ENCODE measurements around the gene NFASC. TPM values are rescaled to one million over a fixed set of nuclear protein-coding genes. Genes with fewer than 3 reads are reported as not detected.
A peak's percentile ranks its signal among the peaks of the same experiment; 100 is the strongest.

Gene NFASC
- polyA plus RNA-seq, 1 donor from 2014 or later = 0.50 TPM

DNA sequence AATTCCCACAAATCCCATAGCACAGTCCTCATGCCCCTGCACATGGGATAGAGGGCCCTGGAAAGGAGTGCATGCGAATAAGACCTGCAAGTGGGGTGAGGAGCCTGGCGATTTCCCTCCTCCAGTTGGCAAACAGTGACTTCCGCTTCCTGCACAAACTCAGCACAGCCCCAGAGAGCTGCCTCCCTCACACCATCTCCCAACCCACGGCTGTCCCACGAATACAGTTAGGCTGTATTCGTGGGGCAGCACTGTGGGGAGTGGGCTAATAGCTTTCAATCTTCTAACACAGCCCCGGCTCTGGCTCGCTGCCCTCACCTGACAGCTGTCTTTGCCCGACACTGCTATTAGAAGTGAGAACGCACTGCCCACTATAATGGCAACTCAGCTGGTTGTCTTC, 144.1 kb downstream of the NFASC start:
- no peaks in the 10 kb centered on the region for H3K4me1 Mint-ChIP-seq
- no peak overlapping the region for H3K27ac Mint-ChIP-seq
- peak overlapping the region in 1 of 4 donors; percentile 7 for H3K4me3 Mint-ChIP-seq
- no peaks in the 10 kb centered on the region for H3K9me3 Mint-ChIP-seq
- H3K36me3 Mint-ChIP-seq = no peaks in the 10 kb centered on the region
- H3K27me3 Mint-ChIP-seq = peaks cover 3% of the 10 kb centered on the region

DNA sequence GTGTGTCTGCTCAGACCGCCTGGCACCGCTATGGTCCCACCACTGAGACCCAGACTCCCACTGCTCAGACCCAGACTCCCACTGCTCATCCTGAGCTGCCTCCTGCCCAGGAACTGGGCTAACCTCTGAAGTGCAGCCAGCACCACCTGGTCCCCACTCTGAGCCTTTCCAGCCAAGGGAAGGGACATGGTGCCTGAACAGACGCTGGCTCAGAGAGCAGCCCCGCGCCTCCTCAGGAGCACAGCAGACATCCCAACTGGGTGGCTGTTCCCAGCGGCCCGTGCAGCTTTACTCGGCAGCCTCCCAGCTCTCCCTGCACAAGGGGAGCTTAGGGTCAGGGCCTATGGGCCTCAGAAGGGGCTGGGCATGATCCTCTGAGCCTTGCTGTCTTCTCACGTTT, 144.6 kb downstream of the NFASC start:
- no peak overlapping the region for H3K4me3 Mint-ChIP-seq
- H3K27ac Mint-ChIP-seq = no peak overlapping the region
- H3K36me3 Mint-ChIP-seq = no peaks in the 10 kb centered on the region
- H3K4me1 Mint-ChIP-seq = no peaks in the 10 kb centered on the region
- H3K9me3 Mint-ChIP-seq = no peaks in the 10 kb centered on the region
- peaks cover 8% of the 10 kb centered on the region for H3K27me3 Mint-ChIP-seq

DNA sequence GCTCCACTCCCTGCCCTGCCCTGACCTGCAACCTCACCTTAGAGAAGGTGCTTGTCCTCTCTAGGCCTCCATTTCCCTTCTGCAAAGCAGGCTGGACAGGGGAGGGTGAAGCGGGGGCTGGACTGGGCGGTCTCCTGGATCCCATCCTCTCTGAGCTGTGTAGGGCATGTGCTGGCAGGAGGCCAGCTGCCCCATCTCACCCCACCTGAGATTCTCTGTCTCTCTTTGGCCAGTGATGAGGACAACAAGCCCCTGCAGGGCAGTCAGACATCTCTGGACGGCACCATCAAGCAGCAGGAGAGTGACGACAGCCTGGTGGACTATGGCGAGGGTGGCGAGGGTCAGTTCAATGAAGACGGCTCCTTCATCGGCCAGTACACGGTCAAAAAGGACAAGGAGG, 145.4 kb downstream of the NFASC start:
- Mint-ChIP-seq H3K27me3 (peaks cover 12% of the 10 kb centered on the region), H3K27ac (no peak overlapping the region), H3K9me3 (no peaks in the 10 kb centered on the region), H3K4me3 (no peak overlapping the region), H3K36me3 (no peaks in the 10 kb centered on the region), H3K4me1 (no peaks in the 10 kb centered on the region)

DNA sequence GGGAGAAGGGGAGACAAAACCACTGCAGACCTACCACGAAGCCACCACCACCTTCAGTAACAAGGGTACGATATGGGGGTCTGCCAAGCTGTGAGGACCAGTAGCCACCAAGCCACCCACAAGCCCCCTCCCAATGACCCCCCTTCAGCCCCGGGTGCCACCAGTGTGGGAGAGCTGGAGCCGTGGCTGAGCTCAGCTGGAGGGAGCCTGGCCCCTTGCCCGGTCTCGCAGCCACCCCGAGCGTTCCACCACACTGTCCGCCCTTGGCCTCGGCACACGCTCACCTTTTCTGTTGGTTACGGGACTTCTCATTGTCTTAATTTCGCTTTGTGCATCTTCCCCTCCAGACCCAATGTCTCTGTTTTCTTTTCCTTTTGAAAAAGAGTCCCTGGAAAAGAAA, 145.9 kb downstream of the NFASC start:
- Mint-ChIP-seq H3K4me1 (no peaks in the 10 kb centered on the region), H3K9me3 (no peaks in the 10 kb centered on the region), H3K4me3 (no peak overlapping the region), H3K36me3 (no peaks in the 10 kb centered on the region), H3K27ac (no peak overlapping the region), H3K27me3 (peaks cover 12% of the 10 kb centered on the region)

DNA sequence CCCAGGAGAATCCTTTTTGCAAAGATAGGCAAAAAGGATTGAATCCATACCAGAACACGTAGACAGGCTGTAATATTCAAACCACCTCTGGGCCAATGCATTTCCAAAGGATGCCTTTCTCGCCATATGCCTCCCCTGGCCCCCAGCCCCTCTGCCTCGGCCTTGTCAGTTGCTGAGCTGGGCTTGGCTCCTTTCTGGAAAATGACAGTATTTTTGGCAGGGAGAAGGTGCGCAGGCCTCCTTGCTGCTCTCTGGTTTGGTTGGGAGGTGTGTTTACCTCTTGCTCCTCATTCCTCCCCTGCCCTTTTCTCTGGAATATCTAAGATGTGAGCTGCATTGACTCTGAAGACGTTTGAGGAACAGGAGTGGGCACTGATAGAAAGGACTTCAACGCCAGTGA, 146.3 kb downstream of the NFASC start:
- H3K4me3 Mint-ChIP-seq = no peak overlapping the region
- no peaks in the 10 kb centered on the region for H3K36me3 Mint-ChIP-seq
- peaks cover 12% of the 10 kb centered on the region for H3K27me3 Mint-ChIP-seq
- no peak overlapping the region for H3K27ac Mint-ChIP-seq
- no peaks in the 10 kb centered on the region for H3K9me3 Mint-ChIP-seq
- H3K4me1 Mint-ChIP-seq = no peaks in the 10 kb centered on the region

DNA sequence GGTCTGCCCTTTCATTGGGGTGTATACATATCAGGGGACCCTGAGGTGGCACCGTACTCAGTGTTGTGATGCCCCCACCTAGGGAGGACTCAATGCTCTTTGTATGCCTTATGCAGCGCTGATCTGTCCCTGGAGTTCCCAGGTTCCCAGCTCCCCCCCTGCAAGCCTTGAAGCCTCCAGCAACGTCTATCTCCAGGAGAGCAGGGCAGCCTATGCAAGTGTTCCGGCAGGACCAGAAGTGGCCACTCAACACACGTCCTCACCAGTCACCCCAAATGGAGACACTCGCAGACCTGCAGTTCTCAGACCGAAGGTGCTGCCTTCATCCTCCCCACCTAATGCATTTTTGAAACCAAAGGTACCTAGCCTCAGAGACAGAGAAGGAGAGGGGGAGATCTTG, 147.1 kb downstream of the NFASC start:
- H3K36me3 Mint-ChIP-seq = no peaks in the 10 kb centered on the region
- no peaks in the 10 kb centered on the region for H3K4me1 Mint-ChIP-seq
- peaks cover 9% of the 10 kb centered on the region for H3K27me3 Mint-ChIP-seq
- no peaks in the 10 kb centered on the region for H3K9me3 Mint-ChIP-seq
- no peak overlapping the region for H3K27ac Mint-ChIP-seq
- H3K4me3 Mint-ChIP-seq = no peak overlapping the region

DNA sequence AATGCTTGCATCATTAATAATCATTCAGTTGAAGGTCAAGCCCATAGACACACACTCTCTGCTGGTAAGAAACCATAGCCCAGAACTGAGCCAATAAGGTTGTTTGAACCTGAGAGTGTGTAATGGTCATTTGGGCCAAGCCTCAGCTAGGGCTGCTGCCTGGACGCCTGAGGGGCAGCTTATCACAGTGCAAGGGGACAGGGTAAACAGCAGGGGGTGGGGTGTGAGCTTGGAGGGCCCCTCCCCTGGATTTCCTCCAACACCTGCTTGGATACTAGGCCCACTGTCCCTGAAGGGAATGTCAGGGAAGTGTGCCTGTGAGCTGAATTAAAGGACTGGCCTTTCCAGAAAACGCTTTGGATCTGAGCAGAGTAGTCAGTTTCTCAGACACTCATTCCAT, 147.7 kb downstream of the NFASC start:
- Mint-ChIP-seq H3K27me3 (peaks cover 9% of the 10 kb centered on the region), H3K4me1 (no peaks in the 10 kb centered on the region), H3K36me3 (no peaks in the 10 kb centered on the region), H3K9me3 (no peaks in the 10 kb centered on the region), H3K27ac (no peak overlapping the region), H3K4me3 (no peak overlapping the region)

DNA sequence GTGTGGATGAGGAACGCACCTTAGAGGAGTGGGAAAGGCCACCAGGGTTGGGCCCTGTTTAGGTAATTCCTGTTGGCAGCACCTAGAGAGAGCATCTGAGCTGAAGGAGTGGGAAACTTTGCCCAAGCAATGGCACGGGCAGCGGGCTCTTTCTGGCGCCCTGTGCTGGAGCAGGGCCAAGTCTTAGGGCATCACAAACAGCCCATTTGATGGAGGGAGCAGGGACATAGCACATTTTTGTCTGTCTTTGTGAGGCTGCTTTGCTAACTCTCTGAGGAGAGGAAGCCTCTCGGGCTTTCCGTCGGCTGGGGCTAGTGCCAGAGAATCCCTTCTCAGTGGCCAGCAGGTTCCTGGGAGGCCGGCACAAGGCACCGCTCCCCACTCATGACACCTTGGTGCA, 149.8 kb downstream of the NFASC start:
- no peak overlapping the region for H3K27ac Mint-ChIP-seq
- H3K27me3 Mint-ChIP-seq = peaks cover 9% of the 10 kb centered on the region
- H3K9me3 Mint-ChIP-seq = no peaks in the 10 kb centered on the region
- H3K4me1 Mint-ChIP-seq = peaks cover 0 to 1% (median 0%) of the 10 kb centered on the region in 3 donors
- H3K4me3 Mint-ChIP-seq = no peak overlapping the region
- no peaks in the 10 kb centered on the region for H3K36me3 Mint-ChIP-seq

DNA sequence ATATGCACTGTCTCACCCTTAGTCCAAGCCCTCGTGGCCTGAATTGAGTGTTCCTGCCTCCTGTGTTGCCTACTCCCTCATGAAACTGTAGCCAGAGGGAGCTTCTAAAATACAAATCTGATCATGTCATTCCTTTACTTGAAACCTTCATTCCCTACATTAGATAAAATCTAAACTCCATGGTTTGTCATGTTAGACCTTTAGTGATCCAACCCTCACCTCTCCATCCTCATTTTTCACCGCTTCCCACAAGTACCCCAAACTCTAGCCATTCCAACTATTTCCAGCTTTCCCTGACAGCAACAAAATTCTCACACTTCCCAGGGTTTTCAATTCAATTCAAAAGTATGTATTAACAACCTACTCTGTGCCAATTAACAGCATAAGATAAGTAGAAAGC, 154.0 kb downstream of the NFASC start:
- H3K4me3 Mint-ChIP-seq = no peak overlapping the region
- H3K36me3 Mint-ChIP-seq = no peaks in the 10 kb centered on the region
- peaks cover 13% of the 10 kb centered on the region for H3K27me3 Mint-ChIP-seq
- no peaks in the 10 kb centered on the region for H3K9me3 Mint-ChIP-seq
- H3K4me1 Mint-ChIP-seq = peaks cover 0 to 1% (median 0%) of the 10 kb centered on the region in 3 donors
- H3K27ac Mint-ChIP-seq = no peak overlapping the region

DNA sequence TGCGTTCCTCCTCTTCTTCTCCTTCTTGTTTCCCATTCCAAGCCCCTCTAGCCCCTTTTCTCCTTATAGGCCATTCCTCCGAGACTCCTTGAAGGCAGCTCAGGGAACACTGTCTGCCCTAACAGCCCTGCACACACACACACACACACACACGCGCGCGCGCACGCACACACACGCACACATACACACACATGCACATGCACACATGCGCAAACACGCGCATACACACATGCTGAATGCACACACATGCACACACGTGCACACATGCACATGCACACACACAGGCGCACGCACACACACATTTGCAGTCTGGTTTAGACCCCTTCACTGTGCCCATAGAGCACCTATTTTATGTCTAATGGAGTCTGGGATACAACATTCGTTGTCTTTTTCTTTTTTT, 154.6 kb downstream of the NFASC start:
- no peaks in the 10 kb centered on the region for H3K9me3 Mint-ChIP-seq
- peaks cover 0 to 1% (median 0%) of the 10 kb centered on the region in 3 donors for H3K4me1 Mint-ChIP-seq
- no peak overlapping the region for H3K4me3 Mint-ChIP-seq
- H3K36me3 Mint-ChIP-seq = no peaks in the 10 kb centered on the region
- peaks cover 13% of the 10 kb centered on the region for H3K27me3 Mint-ChIP-seq
- H3K27ac Mint-ChIP-seq = no peak overlapping the region

DNA sequence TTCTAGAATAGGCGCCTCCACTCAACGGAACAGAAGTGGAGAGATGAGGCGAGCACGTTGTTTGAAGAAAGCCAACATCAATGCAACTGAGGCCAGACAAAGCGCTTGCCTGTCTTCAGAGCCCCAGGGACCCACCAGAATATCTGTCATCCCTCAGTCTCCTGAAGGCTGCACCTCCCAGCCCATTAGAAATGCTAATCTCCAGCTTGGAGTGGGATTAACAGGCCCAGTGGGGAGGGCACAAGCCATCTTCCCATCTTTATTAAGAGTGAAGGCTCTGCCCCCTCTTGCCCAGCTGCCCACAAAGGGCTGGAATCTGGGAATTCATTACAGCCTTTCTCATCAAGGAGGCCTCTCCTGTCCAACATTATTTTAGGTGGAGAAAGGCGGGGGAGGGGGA, 155.5 kb downstream of the NFASC start:
- H3K9me3 Mint-ChIP-seq = no peaks in the 10 kb centered on the region
- no peak overlapping the region for H3K4me3 Mint-ChIP-seq
- H3K4me1 Mint-ChIP-seq = peaks cover 0 to 1% (median 0%) of the 10 kb centered on the region in 3 donors
- H3K27me3 Mint-ChIP-seq = peaks cover 10% of the 10 kb centered on the region
- no peak overlapping the region for H3K27ac Mint-ChIP-seq
- no peaks in the 10 kb centered on the region for H3K36me3 Mint-ChIP-seq

DNA sequence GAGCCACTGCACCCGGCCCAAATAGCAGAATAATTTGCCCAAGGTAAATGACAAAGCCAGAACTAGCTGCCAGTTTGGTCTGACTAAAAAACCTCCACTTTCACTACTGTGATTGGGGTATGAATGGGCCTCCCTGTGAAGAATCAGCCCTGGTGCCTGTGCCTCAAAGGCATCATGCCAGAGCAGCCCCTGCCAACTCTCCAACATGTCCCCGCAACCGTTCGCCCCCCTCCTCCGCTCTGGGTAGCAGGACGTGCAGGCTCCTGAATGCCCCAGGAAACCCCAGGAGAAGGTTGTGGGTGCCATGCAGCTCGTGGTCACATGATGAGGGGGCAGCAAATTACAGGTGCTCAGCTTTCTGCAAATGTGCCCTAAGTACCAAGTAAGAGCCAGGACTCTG, 157.7 kb downstream of the NFASC start:
- Mint-ChIP-seq H3K36me3 (no peaks in the 10 kb centered on the region), H3K4me3 (no peak overlapping the region), H3K27me3 (peaks cover 13% of the 10 kb centered on the region), H3K4me1 (peaks cover 0 to 1% (median 0%) of the 10 kb centered on the region in 3 donors), H3K9me3 (no peaks in the 10 kb centered on the region), H3K27ac (no peak overlapping the region)

DNA sequence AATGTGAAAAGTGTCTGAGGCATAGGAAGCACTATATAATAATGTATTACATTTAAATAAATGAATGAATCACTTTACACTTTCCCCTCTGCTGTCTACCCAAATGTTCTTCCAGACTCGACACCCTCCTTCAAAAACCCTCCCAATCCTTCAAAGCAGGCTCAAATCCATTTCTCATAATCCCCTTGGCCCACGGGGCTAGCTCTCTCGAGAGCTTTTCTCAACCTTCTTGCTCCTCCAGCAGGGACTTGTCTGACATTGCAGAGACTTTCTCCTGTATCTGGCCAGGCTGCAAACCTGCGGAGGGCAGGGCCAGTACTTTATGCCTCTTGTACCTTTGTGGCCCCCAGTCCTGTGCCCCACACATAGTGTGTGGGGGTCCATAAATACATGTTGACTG, 158.3 kb downstream of the NFASC start:
- peaks cover 0 to 1% (median 0%) of the 10 kb centered on the region in 3 donors for H3K4me1 Mint-ChIP-seq
- H3K9me3 Mint-ChIP-seq = no peaks in the 10 kb centered on the region
- H3K27me3 Mint-ChIP-seq = peaks cover 13% of the 10 kb centered on the region
- H3K36me3 Mint-ChIP-seq = no peaks in the 10 kb centered on the region
- H3K27ac Mint-ChIP-seq = no peak overlapping the region
- H3K4me3 Mint-ChIP-seq = no peak overlapping the region

DNA sequence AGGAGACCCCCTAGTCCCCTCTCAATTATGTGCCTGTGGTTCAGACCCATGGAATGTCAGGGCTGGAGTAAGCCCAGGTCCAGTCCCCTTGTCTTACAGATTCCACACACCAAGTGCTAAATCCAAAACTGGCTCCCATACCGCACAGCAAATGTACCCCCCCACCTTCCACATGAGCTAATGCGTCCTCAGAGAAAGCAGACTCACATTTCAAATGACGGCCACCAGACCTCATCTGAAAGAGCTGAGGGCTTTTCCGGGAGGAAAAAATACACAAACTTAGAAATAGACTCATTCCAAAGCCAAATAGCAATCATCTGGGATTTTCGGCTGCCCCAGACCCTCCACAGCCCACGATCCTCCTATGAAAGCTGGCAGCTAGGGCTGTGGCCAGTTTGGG, 159.6 kb downstream of the NFASC start:
- Mint-ChIP-seq H3K36me3 (no peaks in the 10 kb centered on the region), H3K27me3 (peaks cover 13% of the 10 kb centered on the region), H3K4me1 (peaks cover 0 to under 1% (median 0%) of the 10 kb centered on the region in 3 donors), H3K4me3 (no peak overlapping the region), H3K9me3 (peaks cover 0 to 2% (median 0%) of the 10 kb centered on the region in 3 donors), H3K27ac (no peak overlapping the region)

DNA sequence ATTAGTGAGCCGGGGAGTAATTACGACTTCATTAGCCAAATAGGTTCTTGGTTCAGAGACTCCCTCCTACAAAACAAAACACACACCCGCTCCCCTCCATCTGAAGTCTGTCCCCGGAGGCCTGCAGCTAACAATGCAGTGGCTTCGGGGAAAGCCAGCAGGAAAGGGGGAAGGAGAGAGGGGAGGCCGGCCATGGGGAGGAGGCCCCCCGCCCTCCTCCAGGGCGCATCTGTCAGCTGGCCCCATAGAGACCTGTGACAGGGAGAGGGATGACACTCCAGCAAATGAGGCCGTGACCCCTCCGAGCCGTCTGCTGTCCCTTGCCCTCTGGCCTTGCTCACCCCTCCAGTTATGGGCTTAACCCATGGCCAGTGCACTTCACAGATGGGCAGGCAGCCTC, 160.2 kb downstream of the NFASC start:
- H3K27ac Mint-ChIP-seq = no peak overlapping the region
- H3K4me1 Mint-ChIP-seq = no peaks in the 10 kb centered on the region

DNA sequence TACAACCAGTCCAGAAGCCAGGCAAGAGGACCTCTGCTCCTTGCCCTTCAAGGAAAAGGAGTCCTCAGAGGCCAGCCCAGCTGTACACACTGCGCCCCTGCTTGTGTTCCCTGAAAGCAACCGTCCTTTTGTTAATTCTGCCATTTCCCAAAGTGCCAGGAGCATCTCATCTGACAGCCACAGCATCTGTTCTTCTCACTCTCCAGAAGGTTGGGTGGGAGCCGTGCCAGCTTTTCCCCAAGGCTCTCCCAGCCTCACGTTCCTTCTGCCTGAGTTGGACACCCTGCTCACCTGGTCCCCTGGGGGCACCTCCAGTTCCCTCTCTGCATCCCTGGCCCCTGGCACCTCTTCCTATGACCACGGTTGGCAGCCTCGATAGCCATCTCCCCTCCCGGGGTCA, 161.8 kb downstream of the NFASC start:
- Mint-ChIP-seq H3K36me3 (no peaks in the 10 kb centered on the region), H3K4me3 (no peak overlapping the region)

More for the DNA sequence above, 160.2 kb downstream of the NFASC start:
- Mint-ChIP-seq H3K36me3 (no peaks in the 10 kb centered on the region), H3K4me3 (no peak overlapping the region), H3K9me3 (peaks cover 2 to 7% (median 3%) of the 10 kb centered on the region in 3 donors), H3K27me3 (peaks cover 10% of the 10 kb centered on the region)

DNA sequence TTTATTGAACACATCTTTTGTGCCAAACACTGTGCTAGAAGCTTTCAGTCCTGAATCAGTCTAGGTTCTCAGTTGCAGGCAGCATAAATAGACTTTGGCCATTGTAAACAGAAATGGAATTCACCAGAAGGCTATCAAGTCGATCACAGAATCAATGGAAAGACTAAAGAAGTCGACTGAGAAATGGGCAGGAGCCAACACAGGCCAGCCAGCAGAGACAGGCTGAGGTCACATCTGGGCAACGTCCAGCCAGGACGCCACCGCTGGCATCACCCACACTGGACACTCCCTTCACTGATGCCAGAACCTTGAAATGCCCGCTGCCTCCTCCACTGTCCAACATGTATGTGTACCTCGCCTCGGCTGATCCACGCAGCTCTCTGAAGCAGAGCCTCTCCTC, 166.9 kb downstream of the NFASC start:
- Mint-ChIP-seq H3K4me1 (no peaks in the 10 kb centered on the region), H3K9me3 (peaks cover 5 to 7% (median 6%) of the 10 kb centered on the region in 3 donors), H3K36me3 (no peaks in the 10 kb centered on the region), H3K27ac (no peak overlapping the region), H3K4me3 (no peak overlapping the region), H3K27me3 (peaks cover 23% of the 10 kb centered on the region)

More for the DNA sequence above, 161.8 kb downstream of the NFASC start:
- no peaks in the 10 kb centered on the region for H3K4me1 Mint-ChIP-seq
- no peak overlapping the region for H3K27ac Mint-ChIP-seq
- H3K27me3 Mint-ChIP-seq = peaks cover 16% of the 10 kb centered on the region
- H3K9me3 Mint-ChIP-seq = peaks cover 5 to 7% (median 5%) of the 10 kb centered on the region in 3 donors
